Limb (tissue), 2 donors: Measurements from ENCODE around the gene CACHD1.
"Not testable (repeated sequence)": the region's sequence is repeated elsewhere in the genome, so short reads cannot be mapped to it uniquely, and the experiment has no call there.

ENCODE experiments used
- DNase-seq, 2 donors: peaks; one replicate each; pipeline ENCODE4 v3.0.0-alpha.2; 2016; ENCODE audit errors: extremely low spot score in 2 of 2

CACHD1 gene

GRCh38 chr1:64584479-64584878, 114.5 kb downstream of the CACHD1 start:
- no peak for DNase-seq

GRCh38 chr1:64588876-64589275, 118.9 kb downstream of the CACHD1 start:
- no peak for DNase-seq

- DNase-seq, result no peak
These were observed 120.4 kb downstream of the CACHD1 start for GRCh38 chr1:64590316-64590715.

- no peak for DNase-seq
These were observed 124.5 kb downstream of the CACHD1 start for GRCh38 chr1:64594446-64594845.

- DNase-seq, result no peak
These were observed 126.1 kb downstream of the CACHD1 start for GRCh38 chr1:64595871-64596515.

GRCh38 chr1:64597113-64597512, 127.2 kb downstream of the CACHD1 start:
- no peak for DNase-seq

GRCh38 chr1:64598100-64598571, 128.2 kb downstream of the CACHD1 start:
- no peak for DNase-seq

- DNase-seq, result no peak
These were observed 129.3 kb downstream of the CACHD1 start for GRCh38 chr1:64599242-64599641.

GRCh38 chr1:64601207-64601606, 131.3 kb downstream of the CACHD1 start:
- no peak for DNase-seq

GRCh38 chr1:64608005-64608650, 138.2 kb downstream of the CACHD1 start:
- DNase-seq, result peak in 1 of 2 donors; percentile 26

GRCh38 chr1:64608651-64609048, 138.7 kb downstream of the CACHD1 start:
- no peak for DNase-seq

GRCh38 chr1:64610950-64611349, 141.0 kb downstream of the CACHD1 start:
- DNase-seq, result not testable (repeated sequence)

- DNase-seq, result no peak
These were observed 146.1 kb downstream of the CACHD1 start for GRCh38 chr1:64616039-64616438.

- peak in 1 of 2 donors; percentile 57 for DNase-seq
These were observed 153.8 kb downstream of the CACHD1 start for GRCh38 chr1:64623750-64624191.

GRCh38 chr1:64624218-64624713, 154.3 kb downstream of the CACHD1 start:
- DNase-seq, result peak in 1 of 2 donors; percentile 8

GRCh38 chr1:64624808-64625207, 154.9 kb downstream of the CACHD1 start:
- no peak for DNase-seq

GRCh38 chr1:64630611-64631010, 160.7 kb downstream of the CACHD1 start:
- no peak for DNase-seq

- no peak for DNase-seq
These were observed 161.6 kb downstream of the CACHD1 start for GRCh38 chr1:64631346-64632034.

GRCh38 chr1:64632936-64633335, 163.0 kb downstream of the CACHD1 start:
- DNase-seq, result no peak

- DNase-seq, result no peak
These were observed 175.8 kb downstream of the CACHD1 start for GRCh38 chr1:64645735-64646134.

GRCh38 chr1:64650411-64650810, 180.5 kb downstream of the CACHD1 start:
- DNase-seq, result peak in 1 of 2 donors; percentile 20

GRCh38 chr1:64651841-64652240, 181.9 kb downstream of the CACHD1 start:
- no peak for DNase-seq
